Activated CD4-positive, CD25-positive, alpha-beta regulatory T cell treated with anti-CD3 and anti-CD28 coated beads, Interleukin-2, amount 50 U/mL, for 72 hours (primary cell): ENCODE measurements around the gene PTCD1.
"Not testable (repeated sequence)": the region's sequence is repeated elsewhere in the genome, so short reads cannot be mapped to it uniquely, and the experiment has no call there.

Experiments used
- DNase-seq: peaks from one replicate; pipeline ENCODE4 v3.0.0; 2021

The PTCD1 gene

DNA sequence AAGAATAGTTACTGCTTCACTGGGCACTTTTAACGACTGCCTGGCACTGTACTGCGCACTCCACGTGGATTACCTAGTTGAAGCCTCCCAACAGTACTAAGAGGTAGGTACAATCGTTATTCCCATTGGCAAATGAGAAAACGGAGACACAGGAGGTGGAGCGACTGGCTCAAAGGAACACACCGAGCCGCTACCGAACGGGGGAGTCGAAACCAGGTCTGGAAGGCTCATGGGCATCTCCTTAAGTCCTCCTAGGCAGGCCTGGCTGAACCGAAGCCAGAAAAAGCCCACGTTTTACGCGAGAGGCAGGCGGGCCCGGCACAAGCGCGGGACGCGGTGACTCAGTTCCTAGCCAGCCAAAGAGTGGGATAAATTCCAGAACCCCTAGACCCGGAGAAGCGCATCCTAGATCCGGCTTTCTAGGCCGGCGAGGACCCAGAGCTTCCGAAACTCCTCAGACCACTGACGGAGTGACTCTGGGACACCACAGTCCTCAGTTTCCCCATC lies 30.7 kb downstream of the PTCD1 start:
- DNase-seq = peak; percentile 41

DNA sequence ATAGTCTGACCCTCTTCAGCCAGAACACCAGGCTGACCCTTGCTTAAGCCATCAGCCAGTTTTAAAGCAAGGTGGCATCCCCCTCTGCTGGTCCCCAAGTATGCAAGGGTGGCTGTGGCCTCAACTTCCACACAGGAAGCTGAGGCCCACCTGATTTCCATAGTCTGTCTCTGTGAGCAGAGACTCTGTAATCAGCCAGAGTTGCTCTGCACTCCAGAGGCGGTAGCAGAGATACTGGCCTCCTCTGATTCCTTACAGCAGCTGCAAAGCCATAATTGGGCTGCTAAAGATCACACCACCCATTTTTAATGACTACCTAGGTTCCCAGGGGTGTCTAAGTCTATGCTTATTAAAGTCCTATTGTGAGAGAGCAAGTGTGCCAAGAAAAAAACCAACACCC lies 32.0 kb downstream of the PTCD1 start:
- DNase-seq = no peak

DNA sequence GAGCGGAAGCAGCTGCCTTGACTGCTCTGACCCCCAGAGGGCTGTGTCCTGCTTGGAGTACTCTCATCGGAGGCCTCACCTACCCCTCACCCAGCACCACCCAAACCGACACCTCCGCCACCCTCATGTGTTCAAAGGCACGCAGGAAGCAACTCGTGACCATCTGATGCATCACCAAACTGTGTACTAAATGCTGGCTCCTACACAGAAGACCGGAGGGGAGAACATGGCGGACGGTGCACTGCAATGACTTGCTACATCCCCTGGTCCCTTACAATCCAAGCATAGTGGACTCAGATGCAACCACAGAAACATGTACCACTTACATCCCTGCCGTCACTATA lies 33.6 kb downstream of the PTCD1 start:
- DNase-seq = no peak

DNA sequence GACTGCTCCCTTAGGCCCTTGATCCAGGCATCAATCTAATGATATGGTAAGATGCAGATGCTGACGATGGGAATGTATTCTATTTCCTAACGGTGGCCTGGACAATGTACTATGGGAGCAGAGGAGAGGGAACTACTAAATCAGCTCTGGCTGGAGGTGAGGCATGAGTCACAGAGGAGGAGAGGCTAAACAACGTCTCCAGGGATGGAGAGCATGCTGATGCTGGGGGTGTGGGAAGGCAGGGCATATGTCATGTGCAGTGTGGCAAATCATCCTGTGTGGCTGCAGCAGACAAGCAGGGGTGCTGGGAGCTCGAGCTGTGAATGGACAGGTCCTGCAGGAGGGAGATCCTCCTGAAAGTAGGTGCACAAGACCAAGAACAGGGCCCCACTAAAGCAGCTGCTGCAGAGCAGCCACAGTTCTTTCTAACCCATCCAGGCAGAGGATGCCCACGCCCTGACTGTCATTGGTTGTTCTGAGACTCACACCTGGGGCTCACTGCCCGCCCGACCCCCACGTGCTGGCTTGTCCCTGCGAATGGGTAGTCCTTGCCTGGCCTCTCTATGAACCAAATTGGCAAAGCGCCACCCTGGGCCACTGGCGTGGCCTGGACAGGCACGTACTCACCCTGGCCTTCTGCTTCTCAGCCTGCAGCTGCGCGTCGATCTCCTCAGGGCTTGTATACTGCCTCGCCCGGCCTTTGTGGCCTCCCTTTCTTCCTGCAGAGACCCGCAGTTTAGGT lies 34.2 kb downstream of the PTCD1 start:
- no peak for DNase-seq

DNA sequence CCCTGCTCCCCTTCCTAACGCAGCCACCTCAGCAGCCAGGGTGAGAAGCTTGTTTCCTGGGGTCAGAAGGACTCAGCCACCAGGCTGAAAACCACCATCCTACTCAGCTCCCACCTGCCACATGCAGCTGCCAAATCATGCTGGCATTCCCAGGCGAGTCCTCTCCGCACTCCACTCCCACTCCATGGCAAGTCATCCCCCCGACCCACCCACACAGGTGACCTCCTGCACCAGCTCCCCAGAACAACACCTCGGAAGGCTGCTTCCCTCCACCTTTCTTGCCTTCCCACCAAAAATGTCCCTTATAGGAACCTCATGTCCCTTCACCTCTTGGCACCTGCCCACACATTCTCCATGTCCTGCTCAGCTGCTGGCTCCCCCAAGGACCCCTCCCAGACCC lies 34.8 kb downstream of the PTCD1 start:
- no peak for DNase-seq

DNA sequence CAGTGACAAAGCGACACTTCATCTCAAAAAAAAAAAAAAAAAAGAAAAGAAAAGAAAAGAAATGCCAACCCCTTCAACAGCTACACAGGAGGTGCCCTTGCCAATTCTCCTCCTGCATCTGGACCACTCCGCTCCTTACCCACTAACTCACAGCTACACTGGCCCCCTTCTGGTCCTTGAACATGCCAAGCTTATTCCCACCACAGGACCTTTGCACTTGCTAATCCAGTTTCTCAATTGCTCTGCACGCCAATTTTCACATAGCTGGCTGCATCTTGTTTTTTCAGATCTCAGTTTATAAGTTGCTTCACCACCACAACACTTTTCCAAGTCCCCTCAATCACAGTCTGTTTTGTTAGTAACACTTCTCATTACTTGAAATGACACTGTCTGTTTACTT lies 35.7 kb downstream of the PTCD1 start:
- DNase-seq = no peak

DNA sequence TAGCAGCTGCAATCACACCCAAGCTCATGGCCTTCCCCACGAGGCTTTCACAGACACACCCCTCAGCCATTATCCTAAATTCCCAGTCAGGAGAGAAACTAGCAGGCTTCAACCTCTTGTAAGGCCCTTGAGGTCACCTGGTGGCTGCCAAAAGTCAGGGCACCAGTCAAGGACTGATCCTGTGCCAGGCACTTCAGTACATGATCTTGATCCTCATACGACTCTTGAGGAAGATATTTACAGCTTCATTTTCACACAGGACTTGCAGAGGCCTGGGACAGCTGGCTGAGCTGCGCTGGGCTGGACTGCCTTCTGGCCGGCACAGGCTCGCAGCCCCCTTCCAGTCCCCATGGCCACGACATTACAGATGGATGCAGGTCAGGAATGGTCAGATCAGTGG lies 39.0 kb downstream of the PTCD1 start:
- DNase-seq = no peak

DNA sequence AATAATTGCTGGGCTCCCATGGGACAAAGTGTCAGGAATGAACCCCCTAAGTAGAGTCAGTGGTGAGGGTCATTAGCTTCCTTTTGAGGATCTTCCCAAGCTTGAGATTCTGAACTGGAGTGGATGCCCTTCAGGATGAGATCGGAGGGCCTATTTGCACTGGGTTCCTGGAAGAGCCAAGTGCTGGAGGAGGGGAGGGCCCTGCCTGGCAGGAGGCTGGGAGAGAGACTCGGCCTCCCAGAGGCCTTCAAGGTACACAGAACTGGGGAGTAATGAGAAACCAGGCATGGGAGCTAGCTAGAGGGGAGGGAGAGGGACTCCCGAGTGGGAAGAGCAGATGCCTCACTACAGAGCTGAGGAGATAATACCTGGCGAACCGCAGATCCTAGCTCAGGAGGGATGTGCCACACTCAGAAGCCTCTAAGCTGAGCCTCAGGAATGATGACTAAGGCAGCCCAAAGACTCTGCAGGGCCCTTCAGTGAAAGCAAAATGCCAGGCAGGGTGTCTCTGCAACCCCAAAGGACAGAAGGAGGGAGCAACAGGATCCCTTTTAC lies 39.6 kb downstream of the PTCD1 start:
- DNase-seq = no peak

DNA sequence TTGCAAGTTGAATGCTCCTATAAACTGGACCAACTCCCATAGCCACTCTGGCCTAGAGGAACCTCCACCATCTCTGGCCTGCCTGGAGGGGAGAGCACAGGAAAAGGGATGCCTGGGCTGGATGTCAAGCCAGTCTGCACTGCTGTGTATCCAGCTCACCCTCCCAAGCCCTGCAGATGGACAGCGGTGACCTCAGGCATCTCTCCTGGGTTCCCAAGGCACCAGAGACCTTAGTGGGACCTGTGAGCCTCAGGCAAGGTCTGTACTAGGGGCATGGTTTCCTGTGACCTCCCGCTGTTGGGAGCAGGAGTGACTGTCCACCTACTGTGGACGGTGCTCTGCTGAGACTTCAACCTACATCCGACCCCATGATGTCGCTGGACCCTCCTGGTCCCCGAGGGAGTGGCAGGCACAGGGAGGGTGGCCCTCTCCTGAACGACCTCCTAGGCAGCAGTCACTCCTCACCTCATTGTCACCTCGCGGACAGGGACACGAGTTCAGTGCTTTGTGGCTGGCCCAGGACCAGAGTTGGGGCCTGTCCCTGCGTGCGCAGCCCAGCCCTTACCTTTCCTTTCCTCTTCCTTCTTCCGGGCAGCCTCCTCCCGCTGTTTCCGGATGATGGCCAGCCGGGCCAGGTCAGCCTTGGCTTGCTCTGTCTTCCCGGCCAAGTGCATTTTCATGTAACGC lies 41.2 kb downstream of the PTCD1 start:
- DNase-seq = no peak

DNA sequence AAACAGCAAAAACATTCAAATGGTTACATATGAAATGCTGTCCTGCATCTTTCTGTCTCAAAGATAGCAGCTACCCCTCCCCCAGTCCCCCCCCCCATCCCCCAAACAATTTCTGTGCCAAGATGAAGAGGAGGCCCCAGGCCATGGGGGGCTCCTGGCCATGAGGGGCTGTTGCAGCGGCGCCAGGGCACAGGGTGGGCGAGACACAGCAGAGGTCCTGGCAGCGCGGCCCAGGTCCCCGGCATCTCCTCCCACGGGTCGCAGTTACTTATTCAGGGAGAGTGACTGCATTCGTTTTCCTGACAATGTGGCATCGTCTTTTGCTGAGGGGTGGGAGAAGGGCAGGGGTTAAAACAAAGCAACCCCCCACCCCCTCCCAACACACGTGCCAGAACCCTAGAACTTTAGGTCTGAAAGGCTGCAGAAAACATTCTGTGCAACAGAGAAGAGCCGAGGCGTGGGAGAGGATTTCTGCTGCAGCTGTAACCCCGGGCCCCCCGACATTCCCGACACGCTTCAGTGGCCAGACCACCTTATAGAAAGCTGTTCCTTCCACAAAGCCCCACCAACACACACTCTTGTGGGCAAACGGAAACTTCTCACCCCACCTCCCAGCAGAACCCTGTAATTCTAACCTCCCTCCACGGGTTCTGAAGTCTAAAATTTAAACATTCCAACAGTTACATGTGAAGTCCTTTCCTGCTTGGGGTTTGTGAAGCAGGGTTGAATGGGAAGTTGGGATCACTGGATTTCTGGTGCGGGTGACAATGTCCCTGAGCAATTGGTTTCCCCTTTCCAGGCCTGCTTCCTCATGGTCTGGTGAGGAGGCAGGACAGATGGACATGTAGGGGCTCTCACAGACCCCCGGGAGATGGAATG lies 41.9 kb downstream of the PTCD1 start:
- DNase-seq = no peak

DNA sequence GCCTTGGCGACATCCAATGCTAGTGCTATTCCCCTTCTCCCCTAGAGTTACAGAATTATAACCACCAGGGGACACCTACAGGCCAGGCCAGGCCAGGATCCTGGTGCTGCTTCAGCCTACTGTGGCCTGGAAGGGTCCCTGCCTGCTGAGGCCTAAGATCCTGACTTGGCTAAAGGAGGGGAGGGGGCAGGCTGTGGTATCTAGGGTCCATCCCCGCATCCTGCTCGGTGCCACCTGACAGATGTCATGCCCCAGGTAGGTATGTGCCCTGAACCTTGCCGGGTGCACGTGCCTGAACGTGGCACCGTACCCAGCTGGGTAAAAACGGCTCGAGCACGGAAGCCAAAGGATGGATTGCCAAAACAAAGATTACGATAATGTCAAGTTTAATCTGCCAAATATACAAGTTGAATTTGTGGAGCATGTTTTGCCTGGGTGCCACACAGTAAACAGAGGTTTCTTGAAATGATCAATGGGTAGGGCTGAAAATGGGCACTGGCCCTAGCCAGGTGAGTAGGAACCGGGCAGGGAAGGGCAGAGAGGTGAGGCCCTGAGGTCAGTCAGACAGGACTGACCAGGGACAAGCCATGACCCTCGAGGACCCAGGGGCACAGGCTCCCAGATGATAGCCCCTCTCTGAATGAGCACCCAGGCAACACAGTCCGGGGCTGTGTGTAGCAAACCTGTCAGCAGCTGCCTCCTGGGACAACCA lies 42.8 kb downstream of the PTCD1 start:
- no peak for DNase-seq

DNA sequence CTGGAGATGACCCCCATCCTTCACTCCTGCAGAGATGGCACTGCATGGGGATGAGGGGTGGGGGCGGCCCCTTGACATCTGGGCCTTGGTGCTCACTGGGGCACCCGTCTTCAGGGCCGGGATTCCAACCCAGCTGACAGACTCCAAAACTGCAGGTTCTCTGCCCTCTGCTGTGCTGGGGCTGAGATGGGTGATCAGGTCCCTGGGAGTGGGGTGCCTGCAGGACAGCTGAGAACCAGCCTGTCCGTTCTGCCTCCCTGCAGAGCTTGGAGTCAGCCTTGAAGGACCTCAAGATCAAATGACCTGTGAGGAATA lies 44.5 kb downstream of the PTCD1 start:
- DNase-seq = no peak

DNA sequence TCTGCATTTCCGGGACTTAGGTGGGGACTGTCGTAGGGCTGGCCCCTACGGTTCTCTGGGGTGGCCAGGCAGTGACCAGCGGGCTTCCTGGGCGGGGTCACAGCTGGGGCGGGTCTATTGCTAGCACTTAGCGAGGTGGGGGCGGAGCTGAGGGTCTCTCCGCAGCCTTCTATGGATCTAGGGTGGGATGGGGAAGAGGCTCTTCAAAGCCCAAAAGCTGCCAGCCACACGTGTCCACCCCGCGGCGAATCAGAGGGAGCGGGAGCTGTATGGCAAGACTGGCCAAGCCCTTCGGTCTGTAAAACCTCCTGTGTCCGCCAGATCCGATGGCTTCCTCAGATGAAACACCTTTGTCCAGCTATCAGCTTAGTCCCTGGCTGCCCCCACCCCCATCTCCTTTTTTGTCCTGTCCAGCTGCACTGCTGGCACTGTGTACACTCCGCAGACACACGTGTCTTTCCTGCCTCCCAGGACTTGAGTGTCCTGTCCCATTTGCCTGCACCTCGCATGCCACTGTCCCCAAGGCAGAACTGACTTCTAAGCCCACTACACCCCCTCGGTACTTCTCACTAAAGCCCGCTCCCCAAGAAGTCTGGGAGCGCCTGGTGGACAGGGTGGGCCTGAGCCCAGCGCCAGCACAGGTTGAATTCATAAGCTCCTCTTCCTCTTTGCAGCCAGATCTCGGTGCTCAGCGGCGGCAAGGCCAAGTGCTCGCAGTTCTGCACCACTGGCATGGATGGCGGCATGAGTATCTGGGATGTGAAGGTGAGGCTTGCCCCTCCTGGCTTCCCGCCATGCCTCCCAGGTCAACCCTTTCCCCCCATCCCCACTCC lies 45.0 kb downstream of the PTCD1 start:
- no peak for DNase-seq

DNA sequence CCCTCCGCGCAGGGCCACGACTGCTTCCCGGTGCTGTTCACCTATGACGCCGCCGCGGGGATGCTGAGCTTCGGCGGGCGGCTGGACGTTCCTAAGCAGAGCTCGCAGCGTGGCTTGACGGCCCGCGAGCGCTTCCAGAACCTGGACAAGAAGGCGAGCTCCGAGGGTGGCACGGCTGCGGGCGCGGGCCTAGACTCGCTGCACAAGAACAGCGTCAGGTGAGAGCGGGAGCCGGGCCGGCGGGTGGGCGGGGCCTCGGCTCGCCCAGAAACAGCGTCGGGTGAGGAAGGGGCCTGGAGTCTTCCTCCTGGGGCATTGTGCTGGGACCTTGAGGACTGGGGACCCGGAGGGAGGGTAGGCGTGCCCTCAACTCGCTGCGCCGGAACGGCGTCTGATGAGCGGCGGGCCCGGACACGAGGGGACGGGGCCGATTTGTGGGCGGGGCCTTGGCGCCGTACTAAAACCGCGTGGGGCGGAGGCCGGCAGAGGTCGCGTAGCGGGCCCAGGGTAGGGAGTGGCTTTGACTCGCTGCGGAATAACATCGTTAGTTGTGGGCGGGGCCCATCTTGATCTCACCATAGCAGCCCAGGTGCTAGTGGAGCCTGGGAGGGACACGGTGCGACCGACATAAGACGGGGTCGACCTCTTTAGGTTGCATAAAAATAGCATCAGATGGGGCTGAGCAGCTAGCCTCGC lies 45.8 kb downstream of the PTCD1 start:
- peak; percentile 78 for DNase-seq

DNA sequence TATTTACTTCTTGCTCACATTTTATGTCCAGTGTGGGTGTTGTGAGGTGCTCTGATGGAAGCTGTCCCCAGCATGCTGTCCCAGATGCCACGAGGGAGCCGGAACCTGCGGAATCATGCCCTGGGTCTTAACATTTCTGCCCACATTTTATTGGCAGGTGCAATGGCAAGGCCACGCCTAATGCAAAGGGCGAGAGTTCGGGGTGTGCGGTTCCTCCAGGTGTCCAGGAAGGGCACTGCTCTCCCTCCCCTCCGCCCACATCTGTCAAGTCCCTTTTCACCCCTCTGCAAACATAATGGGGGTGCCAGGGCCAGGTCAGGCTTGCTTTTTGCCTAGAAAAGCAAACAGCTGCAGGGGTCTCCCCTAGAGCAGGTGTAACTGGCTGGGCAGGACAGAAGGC lies 46.6 kb downstream of the PTCD1 start:
- no peak for DNase-seq

DNA sequence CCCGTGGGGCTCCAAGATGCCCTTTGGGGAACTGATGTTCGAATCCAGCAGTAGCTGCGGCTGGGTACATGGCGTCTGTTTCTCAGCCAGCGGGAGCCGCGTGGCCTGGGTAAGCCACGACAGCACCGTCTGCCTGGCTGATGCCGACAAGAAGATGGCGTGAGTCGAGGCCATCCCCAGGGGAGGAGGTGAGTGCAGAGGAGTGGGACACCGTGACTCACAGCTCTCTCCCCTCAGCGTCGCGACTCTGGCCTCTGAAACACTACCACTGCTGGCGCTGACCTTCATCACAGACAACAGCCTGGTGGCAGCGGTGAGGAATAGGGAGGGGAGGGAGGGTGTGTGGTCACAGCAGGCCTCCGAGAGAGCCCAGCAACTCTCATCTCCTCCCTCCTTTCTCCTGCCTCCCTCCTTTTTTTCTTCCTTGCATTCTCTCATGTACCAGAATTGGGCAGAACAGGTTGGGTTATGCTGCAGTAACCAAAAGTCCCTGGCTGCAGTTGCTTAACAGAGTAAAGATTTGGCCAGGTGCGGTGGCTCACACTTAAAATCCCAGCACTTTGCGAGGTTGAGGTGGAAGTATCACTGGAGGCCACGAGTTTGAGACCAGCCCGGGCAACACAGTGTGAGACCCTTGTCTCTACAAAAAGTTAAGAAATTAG lies 47.5 kb downstream of the PTCD1 start:
- DNase-seq = no peak

DNA sequence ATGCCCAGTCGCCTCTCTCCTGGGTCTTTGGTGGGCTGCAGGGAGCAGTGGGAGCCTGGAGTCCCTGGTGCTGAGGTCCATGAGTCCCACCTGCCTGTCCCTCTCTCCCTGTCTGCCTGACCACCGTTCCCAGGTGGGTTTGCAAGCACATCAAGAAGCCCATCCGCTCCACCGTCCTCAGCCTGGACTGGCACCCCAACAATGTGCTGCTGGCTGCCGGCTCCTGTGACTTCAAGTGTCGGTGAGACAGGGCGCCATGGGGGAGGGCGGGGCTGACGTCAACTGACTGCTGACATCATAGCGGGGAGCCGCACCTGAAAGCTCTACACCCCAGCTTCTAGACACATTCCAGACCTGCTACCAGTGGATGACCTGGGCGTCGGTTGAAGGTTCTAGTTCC lies 48.8 kb downstream of the PTCD1 start:
- no peak for DNase-seq

DNA sequence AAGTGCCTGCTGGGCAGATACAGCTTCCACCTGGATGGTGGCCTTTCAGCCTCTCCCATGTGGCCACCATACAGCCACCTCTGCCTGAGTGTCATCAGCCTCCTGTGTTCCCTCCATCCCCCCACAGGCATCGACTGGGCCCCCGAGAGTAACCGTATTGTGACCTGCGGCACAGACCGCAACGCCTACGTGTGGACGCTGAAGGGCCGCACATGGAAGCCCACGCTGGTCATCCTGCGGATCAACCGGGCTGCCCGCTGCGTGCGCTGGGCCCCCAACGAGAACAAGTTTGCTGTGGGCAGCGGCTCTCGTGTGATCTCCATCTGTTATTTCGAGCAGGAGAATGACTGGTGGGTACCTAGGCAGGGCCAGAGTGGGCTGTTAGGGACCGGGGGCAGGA lies 50.7 kb downstream of the PTCD1 start:
- no peak for DNase-seq

DNA sequence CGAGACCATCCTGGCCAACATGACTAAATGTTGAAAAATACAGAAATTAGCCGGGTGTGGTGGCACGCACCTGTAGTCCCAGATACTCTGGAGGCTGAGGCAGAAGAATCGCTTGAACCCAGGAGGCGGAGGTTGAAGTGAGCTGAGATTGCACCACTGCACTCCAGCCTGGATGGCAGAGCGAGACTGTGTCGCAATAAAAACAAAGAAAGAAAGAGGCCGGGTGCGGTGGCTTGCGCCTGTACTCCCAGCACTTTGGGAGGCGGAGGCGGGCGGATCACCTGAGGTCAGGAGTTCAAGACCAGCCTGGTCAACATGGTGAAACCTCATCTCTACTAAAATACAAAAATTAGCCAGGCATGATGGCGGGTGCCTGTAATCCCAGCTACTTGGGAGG lies 51.4 kb downstream of the PTCD1 start:
- not testable (repeated sequence) for DNase-seq

DNA sequence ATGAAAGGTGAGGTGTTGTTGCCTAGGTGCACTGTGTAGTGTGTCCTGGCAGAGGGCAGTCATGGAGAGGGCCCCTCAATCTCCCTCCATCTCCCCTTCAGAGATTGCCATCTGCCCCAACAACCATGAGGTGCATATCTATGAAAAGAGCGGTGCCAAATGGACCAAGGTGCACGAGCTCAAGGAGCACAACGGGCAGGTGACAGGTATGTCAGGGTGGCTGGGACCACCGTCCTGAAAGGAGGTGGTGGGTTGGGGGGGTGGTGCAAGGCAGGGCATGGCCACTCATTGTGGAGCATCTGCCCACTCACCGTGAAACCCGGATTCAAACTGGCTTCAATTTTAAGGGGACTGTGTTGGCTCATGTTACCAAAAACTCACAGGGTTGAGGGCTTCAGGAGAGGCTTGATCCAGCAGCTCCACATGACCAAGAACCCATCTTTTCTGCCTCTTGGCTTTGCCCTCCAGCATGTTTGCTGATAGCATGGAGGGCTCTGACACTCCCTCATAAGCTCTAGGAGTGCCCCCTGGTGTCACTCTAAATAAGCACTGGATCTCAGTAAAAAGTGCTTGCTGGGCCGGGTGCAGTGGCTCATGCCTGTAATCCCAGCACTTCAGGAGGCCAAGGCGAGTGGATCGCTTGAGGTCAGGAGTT lies 51.9 kb downstream of the PTCD1 start:
- no peak for DNase-seq
